Measurements from ENCODE around the gene TECR.

TECR gene

GRCh38 chr19:14515501-14516047, 13.8 kb upstream of the TECR start:
- TF ChIP-seq CTCF (IDR thresholded peaks at IDR 0.05): no peak

GRCh38 chr19:14516048-14516534, 13.3 kb upstream of the TECR start:
- no peak for TF ChIP-seq CTCF (IDR thresholded peaks at IDR 0.05)

GRCh38 chr19:14516746-14517438, 12.5 kb upstream of the TECR start:
- TF ChIP-seq CTCF (IDR thresholded peaks at IDR 0.05): no peak

- TF ChIP-seq CTCF (IDR thresholded peaks at IDR 0.05): no peak
These were observed 12.0 kb upstream of the TECR start for GRCh38 chr19:14517446-14517839.

GRCh38 chr19:14517840-14518505, 11.4 kb upstream of the TECR start, which contains the start of gene DNAJB1:
Gene DNAJB1 (minus strand): TSS chr19:14518397. CDS start chr19:14518349, 48 bp downstream.
- no peak for TF ChIP-seq CTCF (IDR thresholded peaks at IDR 0.05)

GRCh38 chr19:14519245-14519859, 10.0 kb upstream of the TECR start:
- TF ChIP-seq CTCF (IDR thresholded peaks at IDR 0.05): no peak

GRCh38 chr19:14519860-14520407, 9.5 kb upstream of the TECR start:
- TF ChIP-seq CTCF (IDR thresholded peaks at IDR 0.05): no peak
